ENCODE measurements around the gene BOD1L1. TPM values are rescaled to one million over a fixed set of nuclear protein-coding genes. Genes with fewer than 3 reads are reported as not detected.

BOD1L1 gene
- total and polyA plus RNA-seq, 2 experiments from 2014 or later: 11.9 to 29.1 TPM

GRCh38 chr4:13546941-13547484, 80.5 kb downstream of the BOD1L1 start:
- H3K9me2 ChIP-seq (replicated peaks; ENCODE audit: insufficient read depth): no peaks in the 10 kb centered on the region

GRCh38 chr4:13546142-13546940, 81.2 kb downstream of the BOD1L1 start:
- peaks cover 16% of the 10 kb centered on the region for H3K4me1 ChIP-seq (ENCODE audit: insufficient read depth)

More at GRCh38 chr4:13546941-13547484, 80.5 kb downstream of the BOD1L1 start:
- DNase-seq (ENCODE audit: low spot score): peak; percentile 43
- H3K4me1 ChIP-seq (ENCODE audit: insufficient read depth): peaks cover 12% of the 10 kb centered on the region
- H4K20me1 ChIP-seq (ENCODE audit: insufficient read depth, poor library complexity, severe bottlenecking): no peaks in the 10 kb centered on the region
- peak overlapping the region; percentile 95 for H3K4me2 ChIP-seq
- no peaks in the 10 kb centered on the region for H3K79me2 ChIP-seq
- H3K9me3 ChIP-seq (ENCODE audit: low read depth): no peaks in the 10 kb centered on the region
- WGBS (ENCODE audit: low lambda C conversion rate, missing lambda C conversion rate): 1% methylated on average over 46 of the region's 54 CpGs
- H2AFZ ChIP-seq: peak overlapping the region; percentile 87
- TF ChIP-seq EZH2 (IDR thresholded peaks at IDR 0.05; ENCODE audit: borderline replicate concordance) (peak; percentile 88), CTCF (IDR thresholded peaks at IDR 0.05; ENCODE audit: poor library complexity) (no peak), EZH2phosphoT487 (IDR thresholded peaks at IDR 0.05; ENCODE audit: low read depth, severe bottlenecking, unreplicated experiment) (peak; percentile 10)
- H3K36me3 ChIP-seq (replicated peaks; ENCODE audit: insufficient read depth, low read depth): no peaks in the 10 kb centered on the region
- H3K27ac ChIP-seq: no peak overlapping the region
- peak overlapping the region; percentile 36 for H3K4me3 ChIP-seq
- peaks cover 81% of the 10 kb centered on the region for H3K27me3 ChIP-seq

GRCh38 chr4:13545394-13545808, 82.1 kb downstream of the BOD1L1 start:
- peak overlapping the region; percentile 80 for H3K4me3 ChIP-seq
- DNase-seq (ENCODE audit: low spot score): no peak
- H3K4me1 ChIP-seq (ENCODE audit: insufficient read depth): peaks cover 16% of the 10 kb centered on the region

More at GRCh38 chr4:13546142-13546940, 81.2 kb downstream of the BOD1L1 start:
- Histone ChIP-seq H3K27ac (no peak overlapping the region), H3K9me3 (ENCODE audit: low read depth) (no peaks in the 10 kb centered on the region), H4K20me1 (ENCODE audit: insufficient read depth, poor library complexity, severe bottlenecking) (no peaks in the 10 kb centered on the region), H3K9me2 (replicated peaks; ENCODE audit: insufficient read depth) (no peaks in the 10 kb centered on the region), H3K36me3 (replicated peaks; ENCODE audit: insufficient read depth, low read depth) (no peaks in the 10 kb centered on the region), H3K79me2 (no peaks in the 10 kb centered on the region), H3K4me2 (peak overlapping the region; percentile 95), H3K4me3 (no peak overlapping the region), H3K27me3 (peaks cover 88% of the 10 kb centered on the region), H2AFZ (peak overlapping the region; percentile 87)
- no peak for TF ChIP-seq CTCF (IDR thresholded peaks at IDR 0.05; ENCODE audit: poor library complexity)
- TF ChIP-seq EZH2phosphoT487 (IDR thresholded peaks at IDR 0.05; ENCODE audit: low read depth, severe bottlenecking, unreplicated experiment): peak; percentile 16
- WGBS (ENCODE audit: low lambda C conversion rate, missing lambda C conversion rate): 10% methylated on average over 18 of the region's 18 CpGs
- no peak for DNase-seq (ENCODE audit: low spot score)

More at GRCh38 chr4:13545394-13545808, 82.1 kb downstream of the BOD1L1 start:
- peak overlapping the region; percentile 90 for H2AFZ ChIP-seq
- no peaks in the 10 kb centered on the region for H3K9me2 ChIP-seq (replicated peaks; ENCODE audit: insufficient read depth)
- no peaks in the 10 kb centered on the region for H3K9me3 ChIP-seq (ENCODE audit: low read depth)
- peaks cover 91% of the 10 kb centered on the region for H3K27me3 ChIP-seq
- H4K20me1 ChIP-seq (ENCODE audit: insufficient read depth, poor library complexity, severe bottlenecking): no peaks in the 10 kb centered on the region
- 9% methylated on average over 8 of the region's 8 CpGs for WGBS (ENCODE audit: low lambda C conversion rate, missing lambda C conversion rate)
- TF ChIP-seq EZH2 (IDR thresholded peaks at IDR 0.05; ENCODE audit: borderline replicate concordance): no peak
- peak; percentile 20 for TF ChIP-seq EZH2phosphoT487 (IDR thresholded peaks at IDR 0.05; ENCODE audit: low read depth, severe bottlenecking, unreplicated experiment)
- H3K36me3 ChIP-seq (replicated peaks; ENCODE audit: insufficient read depth, low read depth): no peaks in the 10 kb centered on the region
- H3K4me2 ChIP-seq: peak overlapping the region; percentile 100
- H3K27ac ChIP-seq: no peak overlapping the region
- no peaks in the 10 kb centered on the region for H3K79me2 ChIP-seq
